Ovary (tissue), 9 donors: ENCODE results near the gene TRIM3. TPM values are rescaled to one million over a fixed set of nuclear protein-coding genes. Genes with fewer than 3 reads are reported as not detected.
A peak's percentile ranks its signal among the peaks of the same experiment; 100 is the strongest.

Source experiments
- DNase-seq, 5 donors: peaks; one replicate each; pipeline ENCODE4 v3.0.0-alpha.2; 2019 to 2020
- H3K27ac ChIP-seq, 2 donors: fragments of 200-600 bp; one replicate each; pipeline versions ENCODE4 v1.5.1 to v1.8.0; 2019 to 2022
- H3K27me3 ChIP-seq: fragments of 200-600 bp; one replicate; pipeline ENCODE4 v1.8.0; 2022
- H3K36me3 ChIP-seq: fragments of 200-600 bp; sonication (generic); one replicate; pipeline ENCODE4 v1.5.1; 2019
- H3K4me1 ChIP-seq: one replicate; pipeline ENCODE4 v1.8.1; 2013; ENCODE audit warnings: mild to moderate bottlenecking, moderate library complexity; ENCODE audit not compliant: insufficient read depth
- H3K4me3 ChIP-seq: fragments of 200-600 bp; sonication (generic); one replicate; pipeline ENCODE4 v1.5.1; 2017
- H3K9me3 ChIP-seq, 2 donors: fragments of 200-600 bp in 1 of 2; sonication (generic) in 1 of 2; one replicate each; pipeline versions ENCODE4 v1.5.1 to v1.8.1; 2013 to 2019; ENCODE audit warnings: mild to moderate bottlenecking in 1 of 2, moderate library complexity in 1 of 2
- EP300 ChIP-seq: sonication (generic); formaldehyde crosslinking; IDR thresholded peaks from one replicate; pipeline ENCODE4 v1.6.1; 2017; ENCODE audit warnings: antibody characterized with exemption
- POLR2A ChIP-seq: fragments of 450-650 bp; IDR thresholded peaks from one replicate; pipeline ENCODE4 v1.6.1; 2017; ENCODE audit warnings: antibody characterized with exemption, mild to moderate bottlenecking, moderate library complexity
- WGBS, 3 donors: extraction: QIAGEN DNeasy Blood & Tissue Kit in 1 of 3; methylation state at CpG; one replicate each; pipeline versions ENCODE4 v1.1.5 to v1.1.7; 2013 to 2017; 5-methylcytosine and 5-hydroxymethylcytosine counted together
- intact Hi-C, 4 donors: fragments of 100-400 bp; cut with DNase I; formaldehyde crosslinking; loops; one replicate each; pipeline versions ENCODE4 v1.11.0 to v1.15.1; 2022 to 2023
- polyA plus RNA-seq, 2 donors: library from polyadenylated mRNA; stranded (reverse); fragments of 200-250 nt in 1 of 2; fragments of 350-450 nt in 1 of 2; fragmentation: Illumina TruSeq in 1 of 2; extraction: RNeasy Lipid Tissue Mini Kit (QIAGEN cat#74804) in 1 of 2; gene quantifications; one replicate each; pipeline ENCODE4 v1.2.3, GENCODE V29; 2013 to 2014
- total RNA-seq, 7 donors: library from RNA; depleted of rRNA in 2 of 7; stranded (reverse); fragments of >200 nt in 2 of 7; fragmentation: NEBNext Ultra II Directional in 3 of 7; extraction: Animal tissue kit (Norgen Biotek cat#: 25700) in 3 of 7; gene quantifications; one replicate each; pipeline versions ENCODE4 v1.1.0 to v1.2.4, GENCODE V29; 2016 to 2023
- TF ChIP-seq, protein P1 (sequence below), 3 donors: fragments of 450-650 bp in 2 of 3; fragments of 200-600 bp in 1 of 3; IDR thresholded peaks; one replicate each; pipeline versions ENCODE4 v1.5.1 to v1.8.0; 2016 to 2022; ENCODE audit warnings: antibody characterized with exemption in 3 of 3, mild to moderate bottlenecking in 1 of 3
- donor health status: DM: no; HTN: no; CAD: no; lungs with moderate emphysema.
- donor health status: DM: no; HTN: no; CAD: no.
- donor health status: Bipolar disorder and iron deficiency.
- donor health status: DM: yes; HTN: yes; CAD: no.
- donor health status: DM: no; HTN: no; CAD: no.
- donor health status: DM: yes; HTN: yes; CAD: no.

The TRIM3 gene
- total and polyA plus RNA-seq, 9 donors: 9.7 to 27.4 (median 18.4) TPM

GRCh38 chr11:6498544-6498943 is 24.8 kb upstream of the TRIM3 start:
- Histone ChIP-seq H3K36me3 (no peaks in the 10 kb centered on the region), H3K4me1 (peaks cover 7% of the 10 kb centered on the region), H3K9me3 (no peaks in the 10 kb centered on the region), H3K27me3 (no peaks in the 10 kb centered on the region), H3K4me3 (no peak overlapping the region), H3K27ac (no peak overlapping the region)
- DNase-seq: no peak
- 97 to 99% (median 97%) methylated on average over 5 of the region's 5 CpGs for WGBS, 3 donors
- no peak for TF ChIP-seq POLR2A
- TF ChIP-seq, protein P1, sequence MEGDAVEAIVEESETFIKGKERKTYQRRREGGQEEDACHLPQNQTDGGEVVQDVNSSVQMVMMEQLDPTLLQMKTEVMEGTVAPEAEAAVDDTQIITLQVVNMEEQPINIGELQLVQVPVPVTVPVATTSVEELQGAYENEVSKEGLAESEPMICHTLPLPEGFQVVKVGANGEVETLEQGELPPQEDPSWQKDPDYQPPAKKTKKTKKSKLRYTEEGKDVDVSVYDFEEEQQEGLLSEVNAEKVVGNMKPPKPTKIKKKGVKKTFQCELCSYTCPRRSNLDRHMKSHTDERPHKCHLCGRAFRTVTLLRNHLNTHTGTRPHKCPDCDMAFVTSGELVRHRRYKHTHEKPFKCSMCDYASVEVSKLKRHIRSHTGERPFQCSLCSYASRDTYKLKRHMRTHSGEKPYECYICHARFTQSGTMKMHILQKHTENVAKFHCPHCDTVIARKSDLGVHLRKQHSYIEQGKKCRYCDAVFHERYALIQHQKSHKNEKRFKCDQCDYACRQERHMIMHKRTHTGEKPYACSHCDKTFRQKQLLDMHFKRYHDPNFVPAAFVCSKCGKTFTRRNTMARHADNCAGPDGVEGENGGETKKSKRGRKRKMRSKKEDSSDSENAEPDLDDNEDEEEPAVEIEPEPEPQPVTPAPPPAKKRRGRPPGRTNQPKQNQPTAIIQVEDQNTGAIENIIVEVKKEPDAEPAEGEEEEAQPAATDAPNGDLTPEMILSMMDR (IDR thresholded peaks at IDR 0.05): no peak
- no peak for TF ChIP-seq EP300
- intact Hi-C loops: no loop called here

DNA sequence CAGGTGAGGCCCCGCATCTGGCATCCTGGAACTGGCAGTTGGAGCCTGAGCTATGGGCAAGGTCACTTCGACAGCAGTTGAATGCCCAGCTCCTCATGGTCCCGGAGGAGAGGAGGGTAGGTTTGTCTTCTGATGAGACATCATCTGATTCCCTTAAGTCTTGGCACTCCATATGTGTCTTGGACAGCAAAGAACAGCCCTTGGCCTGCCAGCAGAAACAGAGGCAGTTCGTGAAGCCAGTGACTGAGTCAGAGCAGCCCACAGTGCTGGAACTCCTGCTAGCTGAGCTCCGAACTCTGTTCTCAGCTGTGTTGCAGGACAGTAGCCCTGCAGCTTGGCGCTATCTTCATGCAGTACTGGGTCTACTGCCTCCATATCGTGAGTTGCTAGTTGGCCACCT is 24.4 kb upstream of the TRIM3 start:
- 56 to 68% (median 66%) methylated on average over 7 of the region's 7 CpGs for WGBS, 3 donors
- H3K36me3 ChIP-seq: no peaks in the 10 kb centered on the region

GRCh38 chr11:6497069-6497839 is 23.5 kb upstream of the TRIM3 start, which contains the start of gene DNHD1:
DNHD1 (plus strand) TSS chr11:6497280; CDS start chr11:6498216, 936 bp downstream.
- TF ChIP-seq, protein P1 (IDR thresholded peaks at IDR 0.05): no peak
- no peak for TF ChIP-seq POLR2A
- no peak for TF ChIP-seq EP300
- intact Hi-C loops: no loop called here
- Histone ChIP-seq H3K4me1 (peaks cover 7% of the 10 kb centered on the region), H3K4me3 (peak within 1 kb of the TSS; percentile 30), H3K27ac (no peak within 1 kb of the TSS), H3K27me3 (no peaks in the 10 kb centered on the region), H3K36me3 (no peaks in the 10 kb centered on the region), H3K9me3 (no peaks in the 10 kb centered on the region)
- WGBS, 3 donors: 22 to 30% (median 27%) methylated on average over 33 of the region's 33 CpGs
- DNase-seq: peak in 4 of 5 donors; percentile 48 to 68 (median 57)

More for the DNA sequence above, 24.4 kb upstream of the TRIM3 start:
- intact Hi-C loops: no loop called here
- H3K27ac ChIP-seq: no peak overlapping the region
- H3K9me3 ChIP-seq: no peaks in the 10 kb centered on the region
- TF ChIP-seq EP300: no peak
- TF ChIP-seq POLR2A: no peak
- TF ChIP-seq, protein P1 (IDR thresholded peaks at IDR 0.05): no peak
- H3K4me3 ChIP-seq: no peak overlapping the region
- peaks cover 7% of the 10 kb centered on the region for H3K4me1 ChIP-seq
- no peaks in the 10 kb centered on the region for H3K27me3 ChIP-seq
- no peak for DNase-seq

- DNase-seq: no peak
- intact Hi-C loops: no loop called here
- no peaks in the 10 kb centered on the region for H3K9me3 ChIP-seq
- H3K4me3 ChIP-seq: no peak overlapping the region
- 82 to 90% (median 87%) methylated on average over 4 of the region's 4 CpGs for WGBS, 3 donors
- H3K36me3 ChIP-seq: no peaks in the 10 kb centered on the region
- TF ChIP-seq, protein P1 (IDR thresholded peaks at IDR 0.05): no peak
- no peak overlapping the region for H3K27ac ChIP-seq
- no peaks in the 10 kb centered on the region for H3K4me1 ChIP-seq
- H3K27me3 ChIP-seq: no peaks in the 10 kb centered on the region
Measured at GRCh38 chr11:6489306-6489705, 15.6 kb upstream of the TRIM3 start.
